CD4-positive, CD25-positive, alpha-beta regulatory T cell (primary cell): ENCODE results near the gene DRAP1. TPM values are rescaled to one million over a fixed set of nuclear protein-coding genes. Genes with fewer than 3 reads are reported as not detected.
A peak's percentile ranks its signal among the peaks of the same experiment; 100 is the strongest.
"Not testable (repeated sequence)": the region's sequence is repeated elsewhere in the genome, so short reads cannot be mapped to it uniquely, and the experiment has no call there.

Experiments
- ATAC-seq, 2 donors: fragments of 150-1000 bp; cut with Tn5 transposase; one replicate each; pipeline ENCODE4 v1.10.0; 2021; ENCODE audit warnings: low read depth in 2 of 2, moderate number of reproducible peaks in 2 of 2, moderate library complexity in 1 of 2
- DNase-seq, 3 donors: peaks; one replicate each; pipeline versions ENCODE4 v3.0.0 to v3.0.0-alpha.2; 2012 to 2022; ENCODE audit warnings: mixed read lengths in 1 of 3
- H3K27ac ChIP-seq: one replicate; pipeline ENCODE4 v1.7.0; 2013; ENCODE audit warnings: mild to moderate bottlenecking, low read length; ENCODE audit not compliant: insufficient read depth, poor library complexity, severe bottlenecking
- H3K27me3 ChIP-seq: one replicate; pipeline ENCODE4 v1.7.0; 2013; ENCODE audit warnings: low read length; ENCODE audit not compliant: control insufficient read depth, insufficient read depth
- H3K36me3 ChIP-seq: one replicate; pipeline ENCODE4 v1.7.0; 2013; ENCODE audit warnings: mild to moderate bottlenecking, low read length, moderate library complexity; ENCODE audit not compliant: control insufficient read depth, insufficient read depth
- H3K4me1 ChIP-seq: 2 replicates; pipeline ENCODE4 v1.7.0; 2013; ENCODE audit warnings: mild to moderate bottlenecking, low read length; ENCODE audit not compliant: insufficient read depth, control insufficient read depth, poor library complexity, severe bottlenecking
- H3K4me3 ChIP-seq: one replicate; pipeline ENCODE4 v1.7.0; 2013; ENCODE audit warnings: low read depth, mild to moderate bottlenecking, low read length, moderate library complexity
- H3K9me3 ChIP-seq, 2 experiments: 1 replicate in 1 of 2; 2 replicates in 1 of 2; pipeline ENCODE4 v1.7.0; 2013; ENCODE audit warnings: low read length in 2 of 2, mild to moderate bottlenecking in 1 of 2, moderate library complexity in 1 of 2; ENCODE audit not compliant: control insufficient read depth in 2 of 2
- H3K27ac Mint-ChIP-seq, 3 donors: one replicate each; pipeline ENCODE4 v1.8.0; 2020 to 2022; ENCODE audit warnings: mild to moderate bottlenecking in 3 of 3, mixed read lengths in 3 of 3, moderate library complexity in 2 of 3
- H3K27me3 Mint-ChIP-seq: one replicate; pipeline ENCODE4 v1.8.0; 2022; ENCODE audit warnings: mild to moderate bottlenecking, mixed read lengths
- H3K36me3 Mint-ChIP-seq: one replicate; pipeline ENCODE4 v1.8.0; 2020; ENCODE audit warnings: mixed read lengths
- H3K4me1 Mint-ChIP-seq, 4 donors: one replicate each; pipeline ENCODE4 v1.8.0; 2020 to 2022; ENCODE audit warnings: mixed read lengths in 4 of 4, mild to moderate bottlenecking in 1 of 4
- H3K4me3 Mint-ChIP-seq, 4 donors: one replicate each; pipeline ENCODE4 v1.8.0; 2020 to 2022; ENCODE audit warnings: mild to moderate bottlenecking in 4 of 4, mixed read lengths in 4 of 4, moderate library complexity in 3 of 4
- H3K9me3 Mint-ChIP-seq, 7 donors: one replicate each; pipeline ENCODE4 v1.8.0; 2020 to 2022; ENCODE audit warnings: mixed read lengths in 7 of 7, mild to moderate bottlenecking in 3 of 7, moderate library complexity in 2 of 7
- polyA plus RNA-seq, 4 donors: library from polyadenylated mRNA; unstranded; fragments of 300-500 nt; fragmentation: Illumina TruSeq; gene quantifications; one replicate each; pipeline ENCODE4 v1.2.3, GENCODE V29; 2021
- total RNA-seq: library from RNA; stranded (reverse); gene quantifications from one replicate; pipeline ENCODE4 v1.2.3, GENCODE V29; 2022

The DRAP1 gene
- total and polyA plus RNA-seq, 5 donors from 2014 or later, result 78.2 to 106 (median 82.8) TPM

GRCh38 chr11:65944767-65945166 is 25.5 kb downstream of the DRAP1 start:
- H3K9me3 ChIP-seq, result no peaks in the 10 kb centered on the region
- H3K36me3 ChIP-seq, result no peaks in the 10 kb centered on the region
- no peaks in the 10 kb centered on the region for H3K36me3 Mint-ChIP-seq
- no peaks in the 10 kb centered on the region for H3K9me3 Mint-ChIP-seq
- H3K27ac ChIP-seq, result no peak overlapping the region
- no peak overlapping the region for H3K27ac Mint-ChIP-seq
- no peaks in the 10 kb centered on the region for H3K4me1 ChIP-seq
- no peak overlapping the region for H3K4me3 ChIP-seq
- no peak for DNase-seq
- H3K27me3 ChIP-seq, result no peaks in the 10 kb centered on the region
- H3K4me3 Mint-ChIP-seq, result no peak overlapping the region
- peaks cover 5% of the 10 kb centered on the region for H3K27me3 Mint-ChIP-seq
- H3K4me1 Mint-ChIP-seq, result peaks cover 0 to 3% (median 0%) of the 10 kb centered on the region in 4 donors
- ATAC-seq, result no peak

- H3K27me3 ChIP-seq, result no peaks in the 10 kb centered on the region
- no peak within 1 kb of the TSS for H3K4me3 ChIP-seq
- Mint-ChIP-seq H3K4me1 (peaks cover 0 to 3% (median 0%) of the 10 kb centered on the region in 4 donors), H3K36me3 (no peaks in the 10 kb centered on the region), H3K4me3 (no peak within 1 kb of the TSS), H3K27ac (no peak within 1 kb of the TSS), H3K27me3 (peaks cover 5% of the 10 kb centered on the region), H3K9me3 (no peaks in the 10 kb centered on the region)
- no peaks in the 10 kb centered on the region for H3K4me1 ChIP-seq
- ATAC-seq (no peak), DNase-seq (no peak)
- H3K36me3 ChIP-seq, result no peaks in the 10 kb centered on the region
- no peaks in the 10 kb centered on the region for H3K9me3 ChIP-seq
- no peak within 1 kb of the TSS for H3K27ac ChIP-seq
Observed at GRCh38 chr11:65945430-65945911, 26.2 kb downstream of the DRAP1 start, which contains the start of gene TSGA10IP. TSGA10IP (plus strand) TSS chr11:65945480; CDS start chr11:65945676, 196 bp downstream.

DNA sequence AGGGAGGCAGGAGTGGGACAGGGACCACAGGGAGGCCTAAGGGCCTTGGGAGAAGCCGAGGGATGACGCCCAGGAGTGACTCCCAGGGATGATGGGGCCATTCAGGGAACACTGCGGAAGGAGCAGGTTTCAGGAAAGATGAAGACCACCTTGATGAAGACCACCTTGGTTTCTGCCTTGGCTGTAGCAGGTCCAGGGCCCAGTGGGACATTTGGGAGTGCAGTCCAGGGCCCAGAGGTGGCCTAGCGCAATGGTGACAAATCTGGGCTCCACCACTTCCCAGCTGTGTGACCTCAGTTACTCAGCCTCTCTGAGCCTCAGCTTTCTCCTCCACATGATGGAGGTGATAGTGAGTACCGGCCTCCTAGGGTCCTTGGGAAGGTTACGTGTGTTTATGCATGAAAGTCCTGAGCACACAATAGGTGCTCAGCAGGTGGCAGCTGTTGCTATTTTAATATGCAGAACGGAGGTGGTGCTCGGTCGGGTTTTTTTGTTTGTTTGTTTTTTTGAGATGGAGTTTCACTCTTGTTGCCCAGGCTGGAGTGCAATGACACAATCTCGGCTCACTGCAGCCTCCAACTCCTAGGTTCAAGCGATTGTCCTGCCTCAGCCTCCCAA is 26.8 kb downstream of the DRAP1 start:
- H3K4me3 ChIP-seq, result no peak overlapping the region
- DNase-seq (no peak), ATAC-seq (no peak)
- no peaks in the 10 kb centered on the region for H3K27me3 ChIP-seq
- Mint-ChIP-seq H3K27me3 (peaks cover 5% of the 10 kb centered on the region), H3K9me3 (no peaks in the 10 kb centered on the region), H3K27ac (no peak overlapping the region), H3K4me3 (no peak overlapping the region), H3K4me1 (peaks cover 0 to 3% (median 0%) of the 10 kb centered on the region in 4 donors), H3K36me3 (no peaks in the 10 kb centered on the region)
- no peaks in the 10 kb centered on the region for H3K36me3 ChIP-seq
- no peak overlapping the region for H3K27ac ChIP-seq
- no peaks in the 10 kb centered on the region for H3K4me1 ChIP-seq
- no peaks in the 10 kb centered on the region for H3K9me3 ChIP-seq

DNA sequence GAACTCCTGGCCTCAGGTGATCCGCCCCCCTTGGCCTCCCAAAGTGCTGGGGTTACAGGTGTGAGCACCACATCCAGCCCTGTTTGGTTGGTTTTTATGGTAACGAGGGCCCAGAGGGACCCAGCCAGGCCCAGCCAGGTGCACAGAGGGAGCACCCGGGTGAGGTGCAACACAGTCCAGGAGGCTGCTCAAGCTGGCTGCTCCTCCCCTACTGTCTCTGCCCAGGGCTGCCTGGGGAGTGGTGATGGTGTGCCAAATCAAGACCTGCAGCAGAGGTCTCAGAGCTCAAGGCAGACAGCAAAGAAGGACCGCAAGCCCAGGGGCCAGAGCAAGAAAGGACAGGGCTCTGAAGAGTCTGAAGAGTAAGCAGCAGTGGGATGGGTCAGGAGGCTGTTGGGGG is 27.4 kb downstream of the DRAP1 start:
- no peaks in the 10 kb centered on the region for H3K36me3 Mint-ChIP-seq
- no peak overlapping the region for H3K27ac ChIP-seq
- no peaks in the 10 kb centered on the region for H3K36me3 ChIP-seq
- no peak for ATAC-seq
- no peak for DNase-seq
- H3K4me1 Mint-ChIP-seq, result peaks cover 0 to 3% (median 0%) of the 10 kb centered on the region in 4 donors
- H3K4me3 Mint-ChIP-seq, result no peak overlapping the region
- H3K4me1 ChIP-seq, result no peaks in the 10 kb centered on the region
- no peaks in the 10 kb centered on the region for H3K9me3 Mint-ChIP-seq
- no peaks in the 10 kb centered on the region for H3K27me3 ChIP-seq
- peaks cover 5% of the 10 kb centered on the region for H3K27me3 Mint-ChIP-seq
- H3K4me3 ChIP-seq, result no peak overlapping the region
- H3K9me3 ChIP-seq, result no peaks in the 10 kb centered on the region
- no peak overlapping the region for H3K27ac Mint-ChIP-seq

GRCh38 chr11:65947133-65947532 is 27.9 kb downstream of the DRAP1 start:
- DNase-seq (no peak), ATAC-seq (no peak)
- Histone ChIP-seq H3K27ac (no peak overlapping the region), H3K27me3 (no peaks in the 10 kb centered on the region), H3K36me3 (no peaks in the 10 kb centered on the region), H3K4me3 (no peak overlapping the region), H3K9me3 (no peaks in the 10 kb centered on the region), H3K4me1 (no peaks in the 10 kb centered on the region)
- no peak overlapping the region for H3K27ac Mint-ChIP-seq
- peaks cover 0 to 3% (median 0%) of the 10 kb centered on the region in 4 donors for H3K4me1 Mint-ChIP-seq
- H3K9me3 Mint-ChIP-seq, result no peaks in the 10 kb centered on the region
- H3K27me3 Mint-ChIP-seq, result peaks cover 5% of the 10 kb centered on the region
- no peaks in the 10 kb centered on the region for H3K36me3 Mint-ChIP-seq
- H3K4me3 Mint-ChIP-seq, result no peak overlapping the region

GRCh38 chr11:65947603-65948125 is 28.4 kb downstream of the DRAP1 start:
- H3K4me1 Mint-ChIP-seq, result peaks cover 0 to 3% (median 0%) of the 10 kb centered on the region in 4 donors

GRCh38 chr11:65950711-65951110 is 31.5 kb downstream of the DRAP1 start:
- not testable (repeated sequence) for H3K9me3 ChIP-seq, H3K36me3 ChIP-seq, H3K4me3 Mint-ChIP-seq, H3K27me3 Mint-ChIP-seq, H3K4me1 ChIP-seq, DNase-seq, H3K27ac Mint-ChIP-seq, H3K36me3 Mint-ChIP-seq, H3K4me1 Mint-ChIP-seq, H3K4me3 ChIP-seq, H3K27ac ChIP-seq, H3K9me3 Mint-ChIP-seq, H3K27me3 ChIP-seq, ATAC-seq

More at GRCh38 chr11:65947603-65948125, 28.4 kb downstream of the DRAP1 start:
- Histone ChIP-seq H3K4me1 (no peaks in the 10 kb centered on the region), H3K27ac (no peak overlapping the region), H3K36me3 (no peaks in the 10 kb centered on the region), H3K27me3 (no peaks in the 10 kb centered on the region), H3K4me3 (no peak overlapping the region), H3K9me3 (no peaks in the 10 kb centered on the region)
- no peak overlapping the region for H3K27ac Mint-ChIP-seq
- no peaks in the 10 kb centered on the region for H3K36me3 Mint-ChIP-seq
- H3K9me3 Mint-ChIP-seq, result no peaks in the 10 kb centered on the region
- H3K4me3 Mint-ChIP-seq, result no peak overlapping the region
- ATAC-seq (no peak), DNase-seq (no peak)
- peaks cover 5% of the 10 kb centered on the region for H3K27me3 Mint-ChIP-seq

- DNase-seq, H3K27ac Mint-ChIP-seq, H3K27ac ChIP-seq, H3K4me1 Mint-ChIP-seq, H3K27me3 ChIP-seq, H3K9me3 Mint-ChIP-seq, H3K4me3 ChIP-seq, ATAC-seq, H3K36me3 ChIP-seq, H3K36me3 Mint-ChIP-seq, H3K27me3 Mint-ChIP-seq, H3K9me3 ChIP-seq, H3K4me1 ChIP-seq: not testable (repeated sequence)
- H3K4me3 Mint-ChIP-seq, result peak overlapping the region in 1 of 4 donors; percentile 87
Observed at GRCh38 chr11:65951641-65952040, 32.4 kb downstream of the DRAP1 start.
